GM19468 (cell line): ENCODE data around the gene UBE2E1.

Experiments
- ATAC-seq: cut with Tn5 transposase; IDR thresholded peaks from one replicate; pipeline ENCODE4 v1.9.1; 2021; ENCODE audit warnings: mild to moderate bottlenecking, moderate library complexity, moderate number of reproducible peaks; ENCODE audit not compliant: unreplicated experiment; ENCODE audit errors: extremely low read depth

Gene UBE2E1

GRCh38 chr3:23793528-23794134 is 12.1 kb upstream of the UBE2E1 start:
- no peak for ATAC-seq

GRCh38 chr3:23795096-23795495 is 10.7 kb upstream of the UBE2E1 start:
- no peak for ATAC-seq

GRCh38 chr3:23796518-23796917 is 9.2 kb upstream of the UBE2E1 start:
- ATAC-seq = no peak

GRCh38 chr3:23797491-23797890 is 8.3 kb upstream of the UBE2E1 start:
- ATAC-seq = peak; percentile 29

GRCh38 chr3:23798456-23798855 is 7.3 kb upstream of the UBE2E1 start:
- ATAC-seq = no peak

GRCh38 chr3:23798876-23799275 is 6.9 kb upstream of the UBE2E1 start:
- no peak for ATAC-seq

- no peak for ATAC-seq
Measured at GRCh38 chr3:23800731-23801130, 5.0 kb upstream of the UBE2E1 start.

GRCh38 chr3:23804441-23805209 is 1.1 kb upstream of the UBE2E1 start:
- ATAC-seq = no peak

- ATAC-seq = no peak
Measured at GRCh38 chr3:23805210-23805632, 534 bp upstream of the UBE2E1 start.

- ATAC-seq = no peak
Measured at GRCh38 chr3:23806534-23807423, 1.0 kb downstream of the UBE2E1 start.

GRCh38 chr3:23807424-23808015 is 1.8 kb downstream of the UBE2E1 start:
- no peak for ATAC-seq

GRCh38 chr3:23808525-23808924 is 2.8 kb downstream of the UBE2E1 start:
- ATAC-seq = no peak

- no peak for ATAC-seq
Measured at GRCh38 chr3:23809294-23809693, 3.5 kb downstream of the UBE2E1 start.

GRCh38 chr3:23809840-23810342 is 4.1 kb downstream of the UBE2E1 start:
- no peak for ATAC-seq

- no peak for ATAC-seq
Measured at GRCh38 chr3:23810343-23811184, 4.8 kb downstream of the UBE2E1 start.

- ATAC-seq = no peak
Measured at GRCh38 chr3:23811185-23811527, 5.4 kb downstream of the UBE2E1 start.

- peak; percentile 81 for ATAC-seq
Measured at GRCh38 chr3:23811919-23812318, 6.2 kb downstream of the UBE2E1 start.

- ATAC-seq = no peak
Measured at GRCh38 chr3:23815879-23816278, 10.1 kb downstream of the UBE2E1 start.

- no peak for ATAC-seq
Measured at GRCh38 chr3:23816721-23817120, 11.0 kb downstream of the UBE2E1 start.
